ENCODE data around the gene FAM20A. TPM values are rescaled to one million over a fixed set of nuclear protein-coding genes. Genes with fewer than 3 reads are reported as not detected.

The FAM20A gene
- total RNA-seq, 1 donor from 2014 or later, result 52.4 TPM

- no peak for DNase-seq (ENCODE audit: low spot score)
- no peak for ATAC-seq
Measured at GRCh38 chr17:68570526-68570925, 30.6 kb downstream of the FAM20A start.

- ATAC-seq (no peak), DNase-seq (ENCODE audit: low spot score) (no peak)
Measured at GRCh38 chr17:68569346-68569745, 31.8 kb downstream of the FAM20A start.

- no peak for ATAC-seq
- DNase-seq (ENCODE audit: low spot score), result no peak
Measured at GRCh38 chr17:68568581-68568980, 32.6 kb downstream of the FAM20A start.

- DNase-seq (ENCODE audit: low spot score) (no peak), ATAC-seq (no peak)
Measured at GRCh38 chr17:68567581-68567980, 33.6 kb downstream of the FAM20A start.

DNA sequence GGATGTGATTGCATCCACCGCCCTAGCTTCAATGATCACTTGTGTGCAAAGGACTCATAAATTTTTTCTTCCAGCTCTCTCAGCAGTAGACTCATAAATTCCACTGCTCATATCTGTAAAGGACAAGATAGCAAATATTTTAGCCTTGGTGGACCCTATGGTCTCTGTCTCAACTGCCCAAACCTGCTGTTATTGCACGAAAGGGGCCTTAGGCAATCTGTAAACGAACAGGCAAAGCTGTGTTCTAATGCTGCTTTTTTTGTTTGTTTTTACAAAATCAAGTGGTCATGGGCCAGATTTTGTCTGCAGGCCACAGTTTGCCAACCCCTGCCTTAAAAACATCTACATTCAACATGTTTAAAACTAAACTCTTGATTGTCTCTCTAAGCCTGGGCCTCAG is 34.1 kb downstream of the FAM20A start:
- DNase-seq (ENCODE audit: low spot score) (peak; percentile 63), ATAC-seq (peak; percentile 84)

DNA sequence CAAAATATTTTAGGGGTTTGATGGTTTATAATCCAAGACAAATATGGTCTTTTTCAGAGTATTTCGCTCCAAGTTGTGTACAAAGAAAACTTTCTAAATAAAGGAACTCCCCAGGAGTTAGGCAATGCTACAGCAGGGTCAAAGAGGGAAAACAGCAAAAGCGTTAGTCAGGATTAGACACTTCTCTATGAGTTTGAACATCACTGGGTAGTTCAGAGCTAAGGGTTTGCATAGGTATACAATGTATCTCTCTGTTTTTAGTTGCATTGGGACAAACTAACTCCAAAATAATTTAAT is 34.8 kb downstream of the FAM20A start:
- no peak for DNase-seq (ENCODE audit: low spot score)
- ATAC-seq, result peak; percentile 28

DNA sequence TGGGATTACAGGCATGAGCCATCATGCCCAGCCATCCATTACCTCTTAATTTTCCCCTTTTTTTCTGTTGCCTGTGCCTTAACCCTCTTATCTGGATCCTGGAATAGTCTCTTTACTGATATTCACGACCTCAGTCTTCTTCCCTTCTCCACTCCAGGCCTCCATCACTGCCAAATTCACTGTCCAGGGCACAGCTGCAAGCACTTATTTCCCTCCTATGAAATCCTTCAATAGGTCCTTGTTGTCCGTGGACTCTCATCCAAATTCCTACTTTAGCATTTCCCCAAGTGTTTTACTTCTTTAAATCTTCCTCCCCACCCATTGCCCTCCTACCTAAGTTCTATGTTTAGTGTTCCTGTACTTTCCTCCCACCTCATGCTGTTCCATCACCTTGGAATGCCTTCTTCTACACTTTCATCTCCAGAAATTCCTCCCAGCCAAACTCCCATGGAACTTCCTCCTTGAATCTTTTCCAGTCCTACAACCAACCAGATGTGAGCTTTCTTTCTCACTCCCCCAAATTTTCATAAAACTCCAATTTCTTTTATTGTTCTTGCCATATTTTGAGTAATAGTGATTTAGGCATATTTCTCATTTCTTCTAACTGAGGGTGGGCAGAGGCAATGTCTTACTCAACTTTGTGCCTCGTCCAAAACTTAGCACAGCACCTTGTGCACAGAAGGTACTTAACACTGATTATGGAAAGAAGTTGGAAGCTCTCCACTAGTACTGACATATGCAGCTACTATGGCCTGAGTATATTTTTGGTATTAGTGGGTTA is 35.3 kb downstream of the FAM20A start:
- ATAC-seq, result no peak
- DNase-seq (ENCODE audit: low spot score), result no peak

DNA sequence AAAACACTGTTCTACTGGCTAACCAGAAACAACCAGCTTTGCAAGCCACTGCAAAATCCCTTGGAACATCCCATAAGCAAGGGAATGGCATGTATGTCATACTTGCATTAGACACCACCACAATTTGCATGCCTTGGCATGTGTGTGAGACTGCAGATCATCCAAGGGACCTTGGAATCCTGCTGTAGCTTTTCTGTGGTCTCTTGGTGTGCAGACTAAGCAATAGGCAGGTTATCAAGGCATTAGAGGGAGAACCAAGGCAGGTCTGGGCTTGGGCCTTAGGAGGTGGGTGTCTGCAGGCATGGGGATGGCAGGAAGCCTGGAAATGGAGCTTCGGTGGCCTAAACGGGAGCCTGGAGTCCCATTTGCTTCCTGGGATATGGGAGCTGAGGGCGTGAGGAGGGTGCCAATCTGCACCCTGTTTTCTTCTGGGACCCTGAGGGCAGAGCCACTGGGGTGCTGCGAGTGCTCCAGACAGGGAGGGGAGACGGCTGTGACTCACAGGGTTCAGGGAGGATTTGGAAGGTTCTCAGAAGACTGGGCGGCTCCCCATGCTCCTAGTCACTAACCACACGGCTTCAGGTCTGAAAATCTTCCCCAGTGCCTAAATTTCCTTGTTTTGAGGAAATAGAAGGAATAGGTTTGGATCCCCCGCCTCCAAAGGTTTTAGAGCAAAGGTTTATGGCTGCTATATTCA is 36.6 kb downstream of the FAM20A start:
- no peak for DNase-seq (ENCODE audit: low spot score)
- ATAC-seq, result no peak

DNA sequence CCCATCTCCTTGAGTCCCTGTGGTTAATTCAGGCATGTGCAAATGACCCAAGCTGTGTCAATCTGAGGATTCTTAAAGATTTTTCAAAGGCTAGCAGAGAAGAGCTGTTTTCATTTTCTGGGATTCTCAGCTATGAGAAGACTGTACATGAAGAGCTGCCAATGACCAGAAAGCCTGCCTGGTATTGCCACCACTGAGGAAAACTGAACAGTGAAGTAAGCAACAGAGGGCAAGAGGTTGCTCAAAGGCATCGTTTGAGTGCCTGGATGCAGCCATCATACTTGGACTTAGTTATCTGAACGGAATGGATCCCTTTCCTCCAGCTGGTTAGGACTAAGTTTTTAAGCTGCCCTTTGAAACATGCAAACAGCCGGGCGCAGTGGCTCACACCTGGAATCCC is 38.4 kb downstream of the FAM20A start:
- ATAC-seq (no peak), DNase-seq (ENCODE audit: low spot score) (no peak)

DNA sequence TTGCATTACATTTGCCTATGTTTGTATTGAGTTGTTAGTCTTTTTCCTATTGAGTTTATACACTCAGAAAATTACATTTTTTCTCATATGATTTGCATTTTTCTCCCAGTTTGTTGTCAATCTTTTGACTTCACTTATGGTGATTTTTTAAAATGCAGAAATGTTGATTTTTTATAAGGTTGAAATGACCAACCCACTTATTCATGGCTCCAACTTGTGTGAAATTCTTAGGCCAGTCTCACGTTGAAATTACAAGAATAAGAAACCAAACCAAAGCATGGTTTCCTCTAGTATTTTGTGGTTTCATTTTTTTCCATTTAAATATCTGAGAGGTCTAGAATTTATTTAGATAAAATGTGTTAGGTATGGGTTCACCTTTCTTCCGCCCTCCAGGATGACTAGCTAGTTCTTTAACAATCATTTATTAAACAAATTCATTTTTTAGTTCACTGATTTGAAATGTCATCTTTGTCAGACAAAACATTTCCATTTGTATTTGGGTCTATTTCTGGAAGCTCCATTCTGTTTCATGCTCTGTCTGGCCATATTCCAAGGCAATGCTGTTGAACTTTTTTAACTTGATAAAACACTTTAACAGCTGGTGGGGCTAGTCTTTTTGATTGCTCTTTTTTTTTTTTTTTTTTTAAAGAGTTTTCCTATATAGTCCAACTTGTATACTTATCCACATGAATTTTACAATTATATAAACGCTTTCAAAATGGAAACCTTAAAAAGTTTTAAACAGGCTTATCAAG is 40.0 kb downstream of the FAM20A start:
- ATAC-seq (peak; percentile 31), DNase-seq (ENCODE audit: low spot score) (no peak)

GRCh38 chr17:68559316-68559715 is 41.9 kb downstream of the FAM20A start:
- ATAC-seq, result no peak
- DNase-seq (ENCODE audit: low spot score), result no peak

DNA sequence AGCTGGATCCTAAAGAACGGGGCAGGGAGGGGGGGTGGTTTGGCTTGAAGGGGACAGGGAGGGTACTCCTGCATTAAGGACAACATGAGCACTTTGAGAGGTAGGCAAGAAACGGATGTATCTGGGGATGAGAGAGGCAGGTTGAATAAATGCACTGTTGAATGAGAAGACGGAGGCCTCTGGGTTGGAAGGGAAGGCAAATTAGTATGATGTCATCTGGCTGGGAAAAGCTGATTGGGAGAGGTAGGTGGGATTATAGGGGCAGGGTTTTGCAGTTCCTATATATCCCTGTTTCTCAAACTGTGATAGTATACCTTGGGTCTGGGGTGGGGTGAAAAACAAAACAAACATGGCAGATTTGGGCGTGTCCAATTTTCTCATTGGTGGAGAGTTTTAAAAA is 44.6 kb downstream of the FAM20A start:
- no peak for DNase-seq (ENCODE audit: low spot score)
- no peak for ATAC-seq

DNA sequence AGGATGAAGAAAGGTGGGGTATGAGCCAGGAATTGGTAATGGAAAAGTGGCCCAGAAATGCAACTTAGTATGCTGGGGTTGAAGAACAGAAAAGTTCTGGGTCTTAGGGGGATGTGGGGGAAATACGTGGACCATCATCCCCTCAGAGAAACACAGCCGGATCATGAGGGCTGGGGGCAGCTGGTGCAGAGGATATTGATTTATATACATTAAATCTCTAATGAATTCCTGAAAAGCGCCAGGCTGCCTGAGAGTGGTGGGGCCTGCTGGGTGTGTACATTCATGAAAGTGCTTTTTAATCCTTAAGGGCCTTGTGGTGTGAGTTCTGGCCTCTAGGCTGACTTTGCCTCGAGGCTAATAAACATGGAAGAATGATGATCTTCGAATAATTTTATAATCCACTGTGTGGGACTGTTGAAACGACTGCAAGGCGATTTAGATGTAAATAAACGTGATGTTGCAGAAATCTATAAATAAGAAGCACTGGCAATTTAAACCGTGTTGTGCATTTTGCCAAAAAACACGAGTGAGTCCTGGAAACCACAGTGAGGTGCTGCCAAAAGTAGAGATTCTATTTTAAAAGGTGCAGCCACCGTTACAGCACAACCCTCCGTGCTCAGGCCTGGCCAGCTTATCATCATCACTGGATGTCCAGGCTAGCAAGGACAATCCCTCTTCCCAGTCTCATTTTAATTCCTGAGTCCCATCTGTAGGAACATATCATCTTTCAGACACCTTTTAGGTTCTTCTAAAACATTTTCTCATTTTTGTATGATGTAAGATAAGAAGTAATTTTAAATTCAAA is 56.9 kb downstream of the FAM20A start:
- ATAC-seq, result no peak
- no peak for DNase-seq (ENCODE audit: low spot score)

DNA sequence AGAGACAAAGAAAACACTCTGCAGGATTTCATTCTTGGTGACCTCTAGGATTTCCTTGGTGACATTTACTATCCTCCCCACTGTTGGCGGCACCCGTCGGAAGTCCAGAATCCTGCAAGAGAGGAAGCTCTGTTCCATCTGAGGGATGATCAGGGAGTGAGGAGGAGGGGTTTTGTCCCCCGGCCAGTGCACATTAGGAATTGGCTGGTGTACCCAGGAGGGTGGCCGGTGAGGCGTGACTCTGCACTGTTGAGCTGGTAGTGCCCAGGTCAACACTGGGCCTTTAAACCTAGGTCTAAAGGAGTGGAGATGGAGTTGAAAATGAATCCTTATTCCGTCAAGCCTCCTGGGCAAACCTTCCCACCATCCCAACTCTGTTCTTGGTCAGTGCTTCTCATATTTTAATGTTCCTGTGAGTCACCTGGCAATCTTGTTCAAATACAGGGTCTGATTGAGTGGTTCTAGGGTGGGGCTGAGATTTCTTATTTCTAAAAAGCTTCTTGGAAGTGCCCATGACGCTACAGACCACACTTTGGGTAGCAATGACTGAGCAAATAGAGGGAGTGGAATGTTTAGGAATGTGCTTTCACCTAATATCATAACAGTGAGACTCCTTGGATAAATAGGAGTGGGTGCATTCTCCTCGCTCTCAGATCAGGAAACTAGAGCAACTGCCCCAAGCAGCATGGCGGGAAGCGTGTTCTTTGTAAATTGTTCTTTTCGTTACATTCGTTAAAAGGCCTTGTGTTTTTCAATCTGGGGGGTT is 58.3 kb downstream of the FAM20A start:
- no peak for ATAC-seq
- DNase-seq (ENCODE audit: low spot score), result no peak

GRCh38 chr17:68541816-68542215 is 59.4 kb downstream of the FAM20A start:
- DNase-seq (ENCODE audit: low spot score), result no peak
- ATAC-seq, result no peak

GRCh38 chr17:68540981-68541380 is 60.2 kb downstream of the FAM20A start:
- DNase-seq (ENCODE audit: low spot score), result no peak
- ATAC-seq, result peak; percentile 4

DNA sequence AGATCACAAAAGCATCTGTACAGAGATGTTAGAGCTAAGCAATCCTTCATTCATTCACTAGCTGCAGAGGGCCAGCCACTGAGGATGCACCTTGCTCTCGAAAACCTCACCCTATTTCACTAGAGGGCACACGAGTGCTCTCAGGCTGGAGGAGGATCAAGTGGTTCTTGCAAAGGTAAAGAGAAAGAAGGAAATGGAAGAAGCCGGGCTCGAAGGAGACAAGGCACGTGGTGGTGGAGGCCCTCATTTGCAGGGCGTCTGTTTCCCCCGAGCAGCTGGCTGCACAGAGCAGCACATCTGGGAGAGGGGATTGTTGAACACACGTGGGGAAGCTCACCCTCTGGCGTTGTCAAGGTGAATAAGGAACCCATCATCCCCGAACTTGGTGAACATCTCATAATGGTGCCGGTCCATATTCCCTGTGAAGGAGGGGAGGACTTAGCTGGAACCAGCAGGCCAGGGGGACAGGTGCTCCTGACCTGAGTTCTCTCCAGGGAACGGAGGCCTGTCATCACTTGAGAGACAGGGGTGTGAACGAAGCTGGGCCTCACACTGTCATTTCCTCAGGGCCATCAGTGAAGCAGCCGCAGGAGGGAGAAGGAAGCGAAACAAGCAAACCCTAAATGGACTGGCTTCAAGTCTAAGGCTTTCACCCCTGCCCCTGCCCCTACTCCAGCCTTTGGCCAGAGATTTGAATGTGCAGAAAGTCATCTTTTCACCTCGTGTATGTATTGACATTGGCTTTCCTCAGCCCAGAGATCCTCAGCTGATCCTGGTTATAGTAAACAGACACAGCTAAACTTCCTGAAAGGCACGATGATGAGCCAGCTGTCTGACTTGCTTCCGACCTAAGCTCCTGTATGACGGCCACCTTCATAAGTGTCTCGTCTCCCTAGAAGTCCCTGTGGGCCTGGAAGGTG is 61.4 kb downstream of the FAM20A start:
- DNase-seq (ENCODE audit: low spot score) (peak; percentile 57), ATAC-seq (peak; percentile 70)

- ATAC-seq, result no peak
- DNase-seq (ENCODE audit: low spot score), result no peak
Measured at GRCh38 chr17:68535922-68536321, 65.2 kb downstream of the FAM20A start.

GRCh38 chr17:68534695-68535088 is 66.5 kb downstream of the FAM20A start:
- ATAC-seq (no peak), DNase-seq (ENCODE audit: low spot score) (no peak)

Measured in left lobe of liver (tissue), 2 donors.